ENCODE results near the gene HINT2.

HINT2 gene

DNA sequence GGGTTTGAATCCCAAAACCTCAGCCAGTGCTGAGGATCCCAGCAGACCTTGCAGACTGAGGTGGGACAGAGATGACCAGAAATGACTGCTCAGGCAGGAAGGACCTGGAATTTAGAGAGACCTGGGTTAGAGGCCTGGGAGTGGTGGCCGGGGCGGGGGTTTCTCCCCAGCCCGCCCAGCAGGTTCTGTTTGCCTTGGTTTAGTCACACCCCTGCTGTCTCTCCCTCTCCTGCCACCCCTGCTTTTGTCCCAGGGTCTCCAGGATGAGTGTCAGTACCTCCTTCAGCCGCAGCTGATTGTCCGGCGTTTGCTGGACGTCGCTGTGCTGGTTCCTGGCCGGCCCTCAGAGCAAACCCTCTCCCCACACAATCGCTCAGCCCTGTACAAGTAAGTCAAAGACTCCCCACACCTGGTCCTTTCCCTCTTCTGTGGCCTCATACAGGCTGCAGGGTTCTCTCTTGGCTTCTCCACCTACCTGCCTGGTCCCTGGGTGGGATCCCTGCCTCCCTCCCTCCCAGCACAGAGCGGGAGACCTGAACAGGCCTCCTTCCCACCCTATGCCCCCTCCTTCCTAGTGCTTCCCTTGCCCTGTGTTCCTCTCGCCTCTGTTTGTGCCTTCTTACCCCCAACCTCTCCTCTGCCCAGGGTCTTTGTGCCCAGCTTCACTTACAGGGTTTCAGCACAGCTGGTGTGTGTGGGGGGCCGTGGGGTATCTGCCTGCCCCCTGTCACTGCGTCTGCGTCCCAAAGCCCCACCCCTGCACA, 26.2 kb upstream of the HINT2 start:
- DNase-seq, result no peak

GRCh38 chr9:35839926-35840325, 25.1 kb upstream of the HINT2 start:
- DNase-seq, result no peak

DNA sequence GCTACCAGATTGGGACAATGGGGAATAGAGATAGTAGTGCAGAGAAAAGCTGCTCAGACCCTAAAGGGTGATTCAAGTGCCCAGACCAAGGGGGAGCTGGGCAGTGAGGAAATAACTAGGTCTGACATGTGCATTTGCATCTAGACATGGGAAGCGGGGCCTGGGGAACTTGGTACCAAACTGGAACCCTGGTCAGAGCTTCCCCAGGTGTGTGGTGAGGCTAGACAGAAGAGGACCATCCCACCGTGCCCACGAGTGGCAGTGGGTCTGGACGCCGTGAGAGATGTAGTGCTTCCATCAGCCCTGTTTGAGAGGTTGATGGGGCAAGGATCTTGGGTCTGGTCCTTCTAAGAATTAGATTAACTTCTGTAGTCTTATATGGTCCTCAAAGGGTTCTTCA, 21.8 kb upstream of the HINT2 start:
- DNase-seq, result no peak

DNA sequence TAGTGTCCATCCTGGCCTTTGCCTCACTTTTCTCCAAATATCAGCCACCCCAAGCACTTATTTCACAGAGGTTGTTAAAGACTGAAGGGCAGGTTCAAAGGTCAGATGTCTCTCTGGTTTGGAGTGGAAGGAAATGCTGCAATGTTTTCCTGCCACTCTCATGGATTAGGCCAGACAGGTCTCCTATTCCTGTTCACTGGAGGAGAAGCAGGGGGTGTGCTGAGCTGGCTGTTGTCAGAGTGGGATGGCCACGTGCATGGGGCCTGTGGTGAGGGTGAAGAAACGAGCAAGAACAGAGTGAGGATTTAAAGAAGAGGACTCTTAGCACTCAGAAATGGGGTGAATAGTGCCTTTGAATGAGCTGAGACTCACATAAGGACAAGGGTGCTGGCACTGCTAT, 20.9 kb upstream of the HINT2 start:
- DNase-seq, result no peak

GRCh38 chr9:35835216-35835632, 20.4 kb upstream of the HINT2 start:
- no peak for DNase-seq

DNA sequence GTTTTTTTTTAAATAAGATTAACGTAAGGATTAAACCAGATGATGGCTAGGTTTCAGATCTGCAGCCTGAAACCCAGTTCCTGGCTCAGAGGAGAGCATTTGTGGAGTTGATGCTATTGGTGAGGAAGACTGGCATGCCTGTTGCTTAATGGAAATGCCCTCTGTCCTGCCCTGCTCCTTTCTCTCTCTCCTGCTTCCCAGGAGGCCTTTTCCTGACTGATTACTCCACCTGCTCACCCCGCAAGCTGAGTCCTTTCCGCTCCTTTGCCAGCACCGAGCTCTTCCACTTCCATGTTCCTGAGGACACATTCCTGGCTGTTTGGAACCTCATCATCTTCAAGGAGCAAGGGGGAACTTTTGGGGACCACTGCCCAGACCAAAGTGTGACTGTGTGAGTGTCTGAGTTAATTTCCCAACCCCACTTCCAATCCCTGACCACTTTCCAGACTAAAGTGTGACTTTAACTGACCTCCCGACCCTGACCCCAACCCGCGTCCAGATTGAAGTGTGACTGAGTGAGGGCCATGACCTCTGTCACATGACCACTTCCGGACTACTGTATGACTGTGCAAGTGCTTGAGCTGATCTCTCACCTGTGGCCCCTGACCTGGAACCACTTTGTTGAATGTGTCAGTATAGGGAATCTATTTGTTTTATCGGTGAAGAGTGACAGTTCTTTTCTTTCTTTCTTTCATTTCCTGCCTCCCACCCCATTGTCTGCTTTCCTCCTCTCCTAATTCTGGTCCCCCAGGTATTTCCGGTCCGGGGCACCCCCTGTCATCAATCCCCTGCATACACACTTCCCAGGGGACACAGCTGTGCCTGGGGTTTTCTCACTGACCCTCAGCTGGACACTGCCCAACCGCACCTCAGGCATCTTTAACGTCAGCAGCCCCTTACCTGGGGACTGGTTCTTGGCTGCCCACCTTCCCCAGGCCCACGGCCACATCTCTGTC, 19.7 kb upstream of the HINT2 start:
- no peak for DNase-seq

- no peak for DNase-seq
Observed at GRCh38 chr9:35832814-35833213, 18.0 kb upstream of the HINT2 start.

- DNase-seq, result no peak
Observed at GRCh38 chr9:35831040-35831439, 16.2 kb upstream of the HINT2 start.

GRCh38 chr9:35829764-35830096, 14.9 kb upstream of the HINT2 start:
- no peak for DNase-seq

- peak; percentile 71 for DNase-seq
Observed at GRCh38 chr9:35829084-35829763, 14.4 kb upstream of the HINT2 start, which contains the start of gene TMEM8B. Gene TMEM8B, plus strand, starts transcription at chr9:35829228. Its CDS starts 220 bp downstream, at chr9:35829448.

- peak; percentile 39 for DNase-seq
Observed at GRCh38 chr9:35828716-35829083, 13.9 kb upstream of the HINT2 start, which contains the start of gene FAM221B. Gene FAM221B, minus strand, starts transcription at chr9:35828732. Its CDS starts 2,571 bp downstream, at chr9:35826161.

GRCh38 chr9:35827486-35827885, 12.6 kb upstream of the HINT2 start:
- no peak for DNase-seq

DNA sequence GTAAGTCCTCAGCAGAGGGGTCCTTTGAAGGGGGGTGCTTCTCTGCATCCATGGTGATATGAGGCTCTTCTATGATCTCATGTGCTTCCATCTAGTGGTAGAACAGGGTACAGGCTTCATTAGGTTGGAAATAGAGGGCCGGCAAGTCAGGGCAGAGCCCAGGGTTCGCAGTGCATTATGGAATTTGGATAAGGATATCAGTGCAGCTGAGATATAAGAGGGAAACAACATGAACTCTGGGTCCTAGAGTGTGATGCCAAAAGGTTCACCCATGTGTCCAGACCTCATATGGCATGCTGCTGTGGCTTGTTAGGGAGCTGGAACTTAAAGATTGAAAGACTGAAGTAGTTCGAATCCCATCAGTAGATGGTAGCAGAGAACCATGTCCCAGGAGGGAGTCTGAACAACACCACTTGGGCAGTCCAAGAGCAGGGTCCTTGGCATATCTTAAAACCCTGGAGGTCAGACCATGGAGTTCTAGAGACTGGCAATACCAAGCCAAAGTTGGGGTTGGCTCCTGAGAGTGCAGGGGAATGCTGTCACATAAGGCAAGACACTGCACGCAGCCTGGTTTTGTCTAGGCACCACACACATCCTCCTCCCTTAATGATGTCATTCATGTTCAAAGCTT, 11.3 kb upstream of the HINT2 start:
- DNase-seq, result peak; percentile 25

- DNase-seq, result no peak
Observed at GRCh38 chr9:35822926-35823325, 8.1 kb upstream of the HINT2 start.

DNA sequence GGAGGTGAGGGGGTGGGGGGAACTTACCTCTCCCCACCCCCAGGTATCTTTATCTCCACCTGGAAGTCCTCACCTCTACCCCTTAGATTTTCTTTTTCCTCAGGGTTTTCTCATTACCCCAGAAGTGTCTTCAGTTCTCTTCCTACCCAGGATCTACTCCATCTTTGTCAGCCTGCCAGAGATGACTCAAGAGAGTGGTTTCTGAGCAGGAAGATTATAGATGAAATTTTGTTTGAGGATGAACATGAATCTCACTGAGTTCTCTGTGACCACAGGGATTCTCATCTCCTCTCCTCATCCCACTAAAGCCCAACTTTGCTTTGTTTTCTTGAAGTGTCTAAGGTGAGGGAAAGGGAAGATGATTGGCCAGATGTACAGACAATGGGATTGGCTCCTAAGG, 5.2 kb upstream of the HINT2 start:
- no peak for DNase-seq

DNA sequence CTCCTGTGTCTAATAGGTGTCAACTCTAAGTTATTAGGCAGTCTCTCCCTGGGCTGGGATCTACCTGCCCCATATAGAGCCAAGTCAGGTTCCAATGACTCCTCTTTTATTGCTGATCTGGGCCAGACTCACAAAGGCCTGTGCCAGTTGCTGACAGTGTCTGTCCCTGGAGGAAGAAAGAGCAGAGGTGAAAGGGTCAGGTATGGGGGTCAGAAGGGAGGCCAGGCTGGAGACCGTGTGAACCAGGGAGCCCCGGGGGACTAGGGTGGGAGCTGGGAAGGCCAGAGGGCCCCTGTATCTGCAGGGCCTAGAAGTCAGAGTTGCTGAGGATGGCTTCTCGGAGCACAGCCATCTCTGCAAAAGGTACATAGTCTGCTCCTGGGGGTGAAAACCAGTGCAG, 3.5 kb upstream of the HINT2 start:
- no peak for DNase-seq

GRCh38 chr9:35816708-35817107, 1.9 kb upstream of the HINT2 start:
- DNase-seq, result no peak

DNA sequence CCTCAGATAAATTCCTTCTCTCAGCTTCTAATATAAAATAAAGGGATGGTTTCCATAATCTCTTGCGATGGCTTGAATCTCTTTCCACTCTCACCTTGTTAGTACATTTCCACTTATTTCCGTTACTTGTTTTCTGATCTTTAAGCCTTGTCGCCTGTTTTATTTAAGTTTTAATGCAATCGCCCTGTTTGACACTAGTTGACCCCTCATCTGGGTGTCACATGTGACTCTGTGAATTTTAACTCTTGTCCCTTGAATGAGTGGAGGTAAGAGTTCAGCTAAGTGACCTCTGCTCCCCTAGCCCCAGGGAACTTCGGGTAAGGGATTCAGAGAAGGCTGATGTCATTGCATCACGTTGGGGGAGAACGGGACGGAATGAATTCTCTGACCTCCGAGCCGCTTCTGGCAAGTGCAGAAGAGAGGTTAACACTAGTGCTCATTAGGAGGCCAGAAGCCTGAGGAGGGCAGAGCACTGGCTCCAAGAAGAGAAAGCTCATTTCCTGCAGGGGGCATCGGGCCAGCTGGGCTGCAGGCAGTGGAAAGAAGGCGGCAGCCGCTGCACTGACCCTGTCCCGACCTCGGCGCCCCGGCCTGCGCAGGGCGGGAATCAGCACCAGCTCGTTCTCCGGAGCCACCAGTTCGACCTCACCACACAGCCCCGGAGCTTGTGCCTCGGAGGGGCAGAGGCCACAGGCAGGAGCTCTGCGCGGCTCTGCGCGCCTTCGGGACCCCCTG, 569 bp downstream of the HINT2 start:
- no peak for DNase-seq

DNA sequence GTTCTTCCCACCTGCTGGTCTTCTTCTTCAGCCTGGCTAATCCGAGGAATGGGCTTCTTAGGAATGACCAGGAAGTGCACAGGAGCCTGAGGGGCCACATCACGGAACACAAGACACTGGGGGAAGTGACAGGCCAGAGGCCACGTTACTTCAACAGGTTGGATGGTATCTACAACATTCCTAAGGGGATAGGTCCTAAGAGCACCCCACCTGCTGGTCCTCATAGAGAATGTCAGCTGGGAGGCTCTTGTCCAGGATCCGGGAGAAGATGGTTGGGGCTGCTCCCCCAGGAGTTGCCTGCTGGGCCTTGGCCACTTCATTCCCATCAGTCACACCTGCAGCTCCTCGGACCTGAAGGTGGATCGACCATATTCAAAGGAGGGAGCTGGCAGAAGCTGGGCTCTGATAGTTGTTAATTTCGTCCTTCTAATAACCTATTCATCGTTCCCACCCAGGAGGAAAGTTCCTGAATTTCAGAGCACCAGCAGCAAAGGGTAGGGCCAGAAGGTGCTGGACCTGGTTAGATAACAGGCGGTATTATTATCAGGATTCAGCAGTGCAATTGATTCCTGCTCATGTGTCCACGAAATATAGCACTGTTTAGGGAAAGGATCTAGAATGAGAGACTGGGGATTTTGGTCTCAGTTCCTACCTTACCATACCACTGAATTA, 1.3 kb downstream of the HINT2 start:
- DNase-seq, result no peak

DNA sequence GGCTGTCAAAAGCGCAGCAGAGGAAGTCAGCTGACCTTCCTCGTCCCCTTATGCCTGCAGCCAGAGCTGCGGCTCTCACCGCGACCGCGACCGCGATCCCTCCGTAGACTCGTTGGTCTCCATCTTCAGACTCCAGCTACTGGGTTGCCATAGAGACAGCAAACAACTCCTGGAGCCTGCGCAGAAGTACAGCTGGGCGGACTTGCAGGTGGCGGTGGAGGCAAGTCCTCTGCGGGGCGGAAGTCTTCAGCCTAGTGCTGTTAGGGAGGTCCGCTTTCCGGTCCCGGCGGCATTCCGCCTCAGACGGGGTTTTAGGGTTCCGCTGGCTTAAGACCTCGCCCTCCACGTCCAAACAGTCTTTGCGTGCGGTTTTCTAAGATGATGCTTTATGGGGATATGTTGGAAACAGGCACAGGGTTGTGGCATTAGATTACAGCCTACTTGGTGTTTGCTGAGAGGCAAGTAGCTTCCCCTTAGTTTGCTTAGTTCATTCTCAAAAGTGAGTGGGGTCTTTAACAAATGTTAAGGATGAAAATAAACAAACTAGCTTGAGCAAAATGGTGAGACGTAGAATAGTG, 2.7 kb downstream of the HINT2 start, which contains the start of gene SPAG8:
Gene SPAG8 (minus strand): TSS at position 238 of the 578 bp plus-strand sequence. CDS start 115 bp downstream, at position 123.
- peak; percentile 90 for DNase-seq

Data from NCI-H2227 treated with DMSO at 0.1 percent for 48 hours (cell line).